NOMO-1 treated with dmso at 0.1 percent for 144 hours (cell line): ENCODE data around the gene PER2.

ENCODE experiments used
- DNase-seq: peaks from one replicate; lab custom pipeline; 2025; ENCODE audit not compliant: unreplicated experiment; lab: John Stamatoyannopoulos, UW

PER2 gene

DNA sequence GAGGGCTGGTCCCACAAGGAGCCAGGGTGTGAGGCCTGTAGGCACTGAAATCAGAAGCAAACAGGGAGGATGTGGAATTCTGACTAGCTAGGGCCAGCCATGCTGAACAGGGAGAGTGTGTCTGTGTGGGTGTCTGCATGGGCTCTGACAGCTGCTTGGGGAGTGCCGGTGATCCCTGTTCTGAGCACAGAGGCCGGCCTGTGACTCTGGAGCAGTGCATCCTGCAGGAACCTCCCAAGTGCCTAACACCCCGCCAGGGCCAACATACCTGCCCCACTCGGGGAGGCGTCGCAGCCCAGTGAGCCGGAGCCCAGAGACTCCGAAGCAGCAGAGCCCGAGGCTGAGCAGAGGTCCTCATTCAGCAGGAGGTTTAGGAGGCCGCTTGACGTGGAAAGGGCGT lies 37.1 kb downstream of the PER2 start:
- no peak for DNase-seq

DNA sequence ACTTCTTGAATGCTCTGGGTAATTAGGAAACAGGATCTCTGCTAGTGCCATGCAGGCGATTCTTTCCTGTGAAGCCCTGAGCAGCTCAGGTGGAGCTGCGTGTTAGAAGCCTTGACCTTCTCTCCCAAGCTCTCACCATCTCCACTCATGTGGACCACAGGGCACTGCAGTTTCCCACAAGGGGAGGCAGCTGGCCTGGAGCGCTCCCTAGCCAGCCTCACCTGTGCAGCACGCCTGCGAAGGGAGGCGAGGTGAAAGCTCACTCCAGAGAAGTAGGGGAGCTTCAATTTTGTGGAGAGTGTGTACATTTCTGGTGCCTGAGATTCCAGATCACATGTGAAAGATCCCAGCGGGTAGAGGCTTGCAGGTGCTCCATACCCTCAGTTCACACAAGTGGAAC lies 37.5 kb downstream of the PER2 start:
- no peak for DNase-seq

DNA sequence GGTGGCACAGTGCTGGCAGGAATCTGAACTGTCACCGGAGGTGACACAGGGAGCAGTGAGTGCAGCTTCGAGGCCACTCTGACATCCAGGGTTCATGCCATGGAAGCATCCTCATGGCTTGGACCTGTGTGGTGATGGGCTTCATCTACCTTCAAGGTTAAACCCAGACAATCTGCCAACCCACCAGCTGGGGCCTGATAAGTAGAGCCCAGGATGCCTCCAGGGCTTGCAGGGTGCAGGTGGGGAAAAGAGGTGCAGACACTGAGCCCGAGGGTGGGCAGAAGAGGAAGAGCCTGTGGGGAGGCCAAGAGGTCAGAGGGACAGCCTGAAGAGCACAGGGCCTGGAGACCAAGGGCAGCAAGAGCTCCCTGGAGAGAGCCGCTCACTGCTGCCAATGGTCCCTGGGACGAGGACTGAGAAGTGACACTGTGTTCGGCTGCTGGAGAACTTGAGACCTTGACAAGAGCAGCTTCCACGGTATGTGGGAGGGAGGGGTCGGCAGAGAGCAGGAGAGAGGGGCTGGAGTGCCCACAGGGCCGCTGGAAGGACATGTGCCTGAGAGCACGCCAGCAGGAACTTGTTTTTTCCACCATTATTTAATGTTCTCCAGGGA lies 40.5 kb downstream of the PER2 start:
- DNase-seq, result no peak

DNA sequence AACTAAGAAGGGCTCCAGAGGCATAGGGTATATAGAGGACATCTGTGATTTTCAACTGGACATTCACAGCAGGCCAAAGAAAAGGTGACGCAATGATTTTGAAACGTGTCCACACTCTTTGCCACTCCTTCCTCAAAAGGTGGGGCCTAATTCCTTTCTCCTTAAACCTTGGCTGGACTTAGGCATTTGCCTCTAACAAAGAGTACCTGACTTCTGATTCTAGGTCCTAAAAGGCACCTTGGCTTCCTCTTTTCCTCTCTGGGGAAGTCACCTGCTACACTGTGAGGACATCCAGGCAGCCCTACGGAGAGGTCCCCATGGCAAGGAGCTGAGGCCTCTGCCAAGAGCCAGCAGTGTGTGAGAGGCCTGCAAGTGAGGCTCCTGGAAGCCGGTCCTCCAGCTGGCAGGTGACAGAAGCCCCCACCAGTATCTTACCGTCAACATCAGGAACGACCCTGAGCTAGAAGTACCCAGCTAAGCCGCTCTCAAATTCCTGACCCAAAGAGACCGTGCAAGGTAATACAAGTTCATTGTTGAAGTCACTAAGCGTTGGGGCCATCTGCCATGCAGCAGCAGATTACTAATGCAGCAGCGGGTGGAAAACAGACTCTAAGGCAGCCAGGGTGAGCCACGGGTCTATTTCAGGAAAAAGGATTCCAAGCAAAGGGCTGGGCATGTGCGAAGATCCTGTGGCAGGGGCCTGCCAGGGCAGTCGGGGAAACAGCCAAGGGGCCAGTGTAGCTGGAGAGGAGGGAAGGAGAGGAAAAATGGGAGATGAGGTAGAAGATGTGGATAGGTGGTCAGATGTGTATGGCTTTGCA lies 41.2 kb downstream of the PER2 start:
- no peak for DNase-seq

DNA sequence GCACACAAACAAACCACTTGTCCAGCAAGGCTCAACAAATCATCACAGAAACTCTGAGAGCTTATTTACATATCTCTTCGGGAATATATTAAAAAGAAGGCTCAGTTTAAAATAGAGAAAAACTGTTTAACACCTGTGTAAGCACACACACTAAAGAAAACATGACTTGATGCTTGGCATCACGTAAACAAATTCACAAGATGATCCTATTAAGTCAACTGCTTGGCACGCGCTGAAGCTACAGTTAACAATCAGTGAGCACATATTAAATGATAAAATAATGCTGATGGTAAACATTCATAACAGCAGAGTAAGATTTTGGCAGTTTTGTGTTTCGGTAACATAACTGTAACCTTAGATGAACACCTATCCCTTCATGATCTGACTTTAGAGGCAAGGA lies 44.3 kb downstream of the PER2 start:
- DNase-seq, result no peak

DNA sequence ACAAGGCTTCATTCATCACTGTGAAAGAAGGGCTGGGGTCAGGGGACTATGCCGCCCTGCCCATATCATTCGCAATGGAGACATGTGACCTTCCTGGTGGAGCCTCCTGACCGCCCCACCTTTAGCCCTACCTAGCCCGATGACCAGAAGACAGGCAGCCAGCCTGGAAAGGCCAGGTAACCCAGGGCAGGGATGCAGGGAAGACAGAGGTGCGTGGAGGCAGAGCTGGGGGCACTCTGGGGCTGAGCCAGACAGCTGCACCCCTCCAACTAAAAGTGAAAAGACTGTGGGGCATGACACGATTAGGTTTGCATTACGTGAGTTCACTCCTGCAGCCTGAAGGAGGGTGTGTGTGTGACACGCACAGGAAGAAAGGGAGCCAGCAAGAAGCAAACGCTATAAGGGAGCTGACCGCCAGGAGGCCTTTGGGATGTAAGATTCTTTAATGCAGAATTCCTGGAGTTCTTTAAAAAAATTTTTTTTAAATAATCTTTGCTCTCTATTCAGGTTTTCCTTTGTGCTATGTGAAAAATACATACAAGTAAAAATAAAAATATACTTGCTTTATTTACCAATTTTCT lies 44.8 kb downstream of the PER2 start:
- no peak for DNase-seq

DNA sequence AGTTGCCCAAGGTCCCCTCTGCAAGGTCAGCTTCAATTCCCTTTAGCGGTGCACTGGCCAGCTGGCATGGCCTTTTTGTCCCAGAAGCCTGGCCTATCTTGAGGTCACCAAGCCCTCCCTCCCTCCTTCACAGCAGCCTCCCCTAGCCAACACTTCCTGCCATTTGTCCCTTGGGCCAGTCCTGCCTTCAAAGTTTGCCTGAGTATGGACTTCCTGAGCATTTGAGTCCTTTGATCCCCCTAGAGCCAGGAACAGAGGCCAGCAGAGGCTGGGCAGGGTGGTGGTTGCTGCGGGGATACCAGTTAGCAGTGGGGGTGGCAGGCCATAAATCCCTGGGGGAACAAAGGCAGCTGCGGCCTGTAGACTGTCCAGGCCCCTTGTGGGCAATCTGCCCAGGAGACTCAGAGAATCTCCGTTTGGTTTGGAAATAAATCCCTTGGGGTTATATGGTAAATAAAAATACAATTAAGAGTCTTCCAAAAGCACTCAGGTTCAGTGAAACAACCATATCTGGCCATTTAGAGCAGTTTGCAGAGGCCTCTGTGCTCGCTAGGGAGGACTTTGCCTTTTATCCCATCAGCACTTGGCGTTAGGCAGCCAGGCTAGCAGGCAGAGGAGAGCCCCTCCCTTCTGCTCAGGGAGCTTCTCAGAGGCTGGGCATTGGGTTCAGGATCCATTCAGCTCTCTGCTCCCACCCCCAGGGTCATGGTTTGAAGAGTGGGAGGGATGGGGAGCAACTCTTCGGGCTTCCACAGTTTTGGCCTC lies 45.5 kb downstream of the PER2 start:
- no peak for DNase-seq

DNA sequence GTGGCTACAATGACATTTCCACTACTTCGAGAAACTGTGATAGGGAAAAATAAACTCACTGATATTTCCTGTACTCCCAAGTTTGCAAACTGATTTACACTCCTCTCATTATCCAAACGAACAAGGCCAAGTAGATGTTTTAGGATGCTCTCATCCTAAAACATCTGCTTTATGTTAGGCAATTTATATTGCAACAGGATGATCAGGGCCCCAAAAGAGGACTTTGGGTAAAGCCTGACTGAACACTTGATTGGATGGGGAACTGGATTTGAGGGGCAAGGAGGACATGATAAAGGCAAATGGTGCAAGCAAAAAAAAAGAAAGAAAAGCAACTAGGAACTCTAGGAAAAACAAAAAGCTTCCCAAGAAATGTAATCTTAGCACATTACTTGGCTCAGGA lies 46.4 kb downstream of the PER2 start:
- DNase-seq, result no peak

DNA sequence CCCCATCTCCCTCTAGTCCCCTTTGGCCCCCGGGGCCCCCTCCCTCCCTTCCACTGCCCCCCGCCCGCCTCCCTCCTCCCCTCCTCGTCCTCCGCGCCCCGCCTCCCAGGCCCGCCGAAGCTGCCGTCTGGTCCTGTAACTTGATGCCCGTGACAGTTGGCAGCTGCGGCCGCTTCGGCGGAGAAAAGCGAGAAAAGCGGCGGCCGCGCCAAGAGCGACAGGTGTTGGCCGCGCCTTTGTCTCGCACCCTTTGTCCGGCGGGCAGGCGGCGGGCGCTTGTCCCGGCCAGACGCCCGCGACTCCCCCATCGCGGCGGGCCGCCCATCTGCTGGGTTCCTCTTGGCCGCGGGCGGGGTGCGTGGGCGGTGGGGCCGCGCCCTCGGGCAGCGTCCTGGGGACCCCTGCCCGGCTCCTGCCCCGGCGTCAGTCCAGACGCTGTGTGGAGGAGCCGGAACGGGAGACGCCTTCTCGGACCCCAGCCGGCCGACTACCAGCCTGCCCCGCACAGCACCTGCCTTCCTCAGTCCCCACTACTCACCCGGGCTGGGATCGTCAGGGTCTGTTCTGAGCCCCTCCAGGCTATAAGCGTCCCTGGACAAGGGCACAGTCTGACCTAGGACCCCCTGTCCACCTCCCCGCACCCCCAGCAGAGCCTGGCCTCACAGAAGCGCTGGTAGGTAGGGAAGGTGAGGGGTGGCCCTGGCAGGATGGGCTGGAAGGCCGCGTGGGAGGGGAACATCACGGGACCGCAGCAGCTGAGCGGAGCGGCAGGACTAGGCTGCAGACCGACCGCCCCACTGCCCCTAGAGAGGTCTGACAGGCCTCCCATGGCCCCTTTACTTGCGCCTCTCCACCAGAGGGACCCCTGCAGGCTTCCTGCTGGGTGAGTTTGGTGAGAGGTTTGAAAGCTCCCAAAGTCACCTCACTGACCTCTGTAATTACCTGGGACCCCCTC lies 47.4 kb downstream of the PER2 start:
- no peak for DNase-seq

DNA sequence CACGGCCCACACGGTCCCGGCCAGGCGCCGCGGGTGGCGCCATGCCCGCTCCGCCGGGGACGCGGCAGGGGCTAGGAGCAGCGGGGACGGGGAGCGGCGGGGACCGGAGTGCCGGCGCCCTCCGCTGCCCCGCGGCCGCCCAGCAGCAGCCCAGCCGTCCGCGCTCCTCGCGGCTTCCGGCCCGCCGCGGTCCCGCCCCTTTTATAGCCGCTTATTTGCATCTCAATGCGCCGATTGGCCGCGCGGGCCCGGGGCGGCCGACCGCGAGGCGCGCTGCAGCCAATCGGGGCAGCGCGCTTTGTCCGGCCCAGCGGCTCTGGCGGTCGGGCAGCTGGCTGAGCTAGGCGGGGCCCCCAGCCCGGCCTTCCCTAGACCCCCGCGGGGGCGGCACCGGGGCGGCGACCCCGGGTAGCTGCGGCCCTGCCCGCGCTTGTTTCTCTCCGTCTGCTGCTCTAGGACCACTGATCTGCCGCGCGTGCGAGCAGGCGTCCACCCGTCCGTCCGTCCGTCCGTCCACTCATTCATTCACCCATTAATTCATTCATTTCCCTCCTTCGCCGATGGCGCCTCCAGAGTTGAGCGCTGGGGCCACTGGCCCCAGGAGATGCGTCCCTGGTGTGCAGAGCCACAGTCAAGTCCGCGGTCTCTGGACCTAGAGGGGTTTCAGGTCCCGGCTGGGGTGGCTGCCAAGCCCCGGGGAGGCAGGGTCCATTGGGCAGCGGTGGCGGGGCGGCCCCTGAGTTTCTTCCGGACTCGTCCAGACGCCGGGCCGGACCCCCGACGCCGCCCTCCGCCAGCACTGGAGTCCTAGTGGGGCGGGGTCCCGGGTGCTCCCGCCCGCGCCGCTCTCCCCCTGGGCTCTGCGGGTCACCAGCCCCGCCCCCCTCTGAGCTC lies 48.3 kb downstream of the PER2 start, which contains the start of gene HES6:
Gene HES6 (minus strand): TSS at position 176 of the 894 bp plus-strand sequence. CDS start 133 bp downstream, at position 43.
- DNase-seq, result peak; percentile 82

DNA sequence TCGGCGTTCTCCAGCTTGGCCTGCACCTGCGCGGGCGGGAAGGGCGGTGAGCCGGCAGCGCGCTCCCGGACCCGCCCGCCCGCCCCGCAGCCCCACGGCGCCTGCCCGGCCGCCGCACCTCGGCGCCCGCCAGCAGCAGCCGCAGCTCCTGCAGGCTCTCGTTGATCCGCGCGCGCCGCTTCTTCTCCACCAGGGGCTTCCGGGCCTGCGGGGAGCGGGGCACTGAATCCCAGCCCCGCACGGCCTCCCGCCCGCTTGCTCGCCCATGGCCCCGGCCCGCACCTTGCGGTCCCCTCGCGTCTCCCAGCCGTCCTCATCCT lies 48.9 kb downstream of the PER2 start:
- no peak for DNase-seq

DNA sequence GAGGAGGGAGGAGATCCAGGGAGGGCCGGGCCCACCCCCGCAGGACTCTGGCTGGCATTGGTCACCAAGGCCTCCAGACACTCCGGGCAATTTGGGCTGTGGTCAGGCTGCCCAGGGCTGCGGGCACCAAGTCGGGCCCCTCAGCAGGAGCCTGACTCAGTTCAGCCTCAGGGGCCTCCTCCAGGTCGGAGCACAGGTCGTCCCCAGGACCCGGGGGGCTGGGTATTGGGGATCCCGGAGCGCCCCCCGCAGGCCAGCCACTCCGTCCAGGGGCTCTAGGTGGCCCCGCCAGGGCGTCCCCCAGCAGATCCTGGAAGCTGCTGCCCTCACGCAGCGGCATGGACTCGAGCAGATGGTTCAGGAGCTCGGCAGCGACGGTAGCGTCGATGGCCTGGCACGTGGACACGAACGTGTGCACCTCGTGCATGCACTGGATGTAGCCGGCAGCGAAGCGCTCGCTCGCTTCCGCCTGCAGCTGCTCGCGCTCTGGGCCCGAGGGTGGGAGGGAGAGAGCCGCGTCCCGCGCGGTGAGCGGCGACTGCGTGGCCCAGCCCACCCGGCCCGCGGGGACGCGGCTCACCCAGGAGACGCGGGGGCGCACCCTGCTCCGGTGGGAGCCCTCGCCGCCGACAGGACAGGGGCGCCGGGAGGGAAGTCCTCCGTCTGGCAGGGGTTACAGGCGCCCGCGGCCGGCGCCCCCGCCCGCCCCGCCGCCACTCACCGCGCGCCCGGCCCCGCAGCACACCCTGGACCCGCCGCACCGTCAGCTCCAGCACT lies 49.5 kb downstream of the PER2 start:
- DNase-seq, result no peak

DNA sequence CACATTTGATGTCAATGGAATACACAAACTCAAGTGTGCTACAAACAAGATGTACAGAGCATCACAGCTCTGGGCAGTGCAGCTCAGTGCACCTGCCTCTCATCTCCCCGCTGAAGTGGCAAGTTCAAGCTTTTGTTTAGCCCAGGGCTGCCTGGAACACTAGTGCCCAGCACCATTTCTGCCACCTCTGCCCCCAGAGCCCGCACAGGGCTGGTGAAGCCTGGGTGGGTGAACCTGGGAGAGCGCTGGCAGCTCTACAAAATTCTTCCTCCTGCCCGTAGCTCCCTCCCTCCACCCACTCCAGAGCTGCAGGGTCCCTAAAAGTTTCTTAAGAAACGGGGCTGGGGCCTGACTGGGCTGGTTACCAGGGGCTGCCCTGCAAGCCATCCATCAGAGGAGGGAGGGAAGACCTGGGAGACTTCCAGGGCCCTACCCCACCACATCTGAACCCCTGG lies 50.1 kb downstream of the PER2 start:
- no peak for DNase-seq

DNA sequence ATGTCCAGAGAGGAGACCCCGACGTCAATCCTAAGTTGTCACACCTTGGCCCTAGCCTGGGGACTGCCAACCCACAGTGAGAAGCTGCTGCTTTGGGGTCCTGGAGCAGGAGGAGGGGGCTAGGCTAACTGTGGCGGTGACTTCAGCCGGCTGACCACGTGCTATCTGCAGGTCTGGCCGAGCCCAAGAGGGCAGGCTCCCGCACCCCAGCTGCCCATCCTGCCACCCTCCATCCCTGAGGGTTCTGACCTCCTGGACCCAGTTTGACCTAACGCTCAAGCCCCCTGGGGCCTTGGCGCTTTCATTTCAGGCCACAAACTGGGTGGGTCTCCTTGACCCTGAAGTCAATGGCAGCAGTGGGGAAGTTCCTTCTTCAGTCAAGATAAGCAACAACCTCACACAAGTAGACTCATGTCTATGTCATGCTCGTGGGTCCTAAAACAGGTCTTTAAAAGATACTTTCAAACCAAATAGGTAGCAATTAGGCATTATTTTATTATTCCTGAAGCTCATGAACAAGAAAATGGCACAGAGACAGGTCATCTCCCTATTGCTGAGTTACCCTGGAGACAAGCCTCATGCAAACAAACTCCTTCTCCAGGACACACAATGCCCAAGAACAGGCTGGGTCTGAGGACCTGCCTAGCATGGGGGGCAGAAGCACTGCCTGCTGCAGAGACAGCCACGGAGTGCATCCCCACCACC lies 50.8 kb downstream of the PER2 start:
- no peak for DNase-seq

DNA sequence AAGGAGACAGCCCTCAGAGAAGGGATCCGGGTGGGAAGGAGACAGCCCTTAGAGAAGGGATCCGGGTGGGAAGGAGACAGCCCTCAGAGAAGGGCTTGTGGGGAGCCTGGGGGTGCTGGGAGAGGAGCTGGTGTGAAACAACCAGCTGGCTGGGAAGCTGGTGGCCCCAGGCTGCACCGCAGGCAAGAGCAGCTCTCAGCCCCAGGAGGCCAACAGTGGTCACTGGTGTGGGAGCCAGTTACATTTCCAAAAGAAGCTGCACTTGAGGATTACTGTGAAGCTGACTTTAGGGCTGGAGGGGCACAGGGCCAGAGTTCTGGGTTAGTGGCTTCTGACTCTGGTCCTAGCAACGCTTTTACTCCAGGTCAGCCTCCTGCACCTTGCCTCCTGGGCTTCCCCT lies 51.8 kb downstream of the PER2 start:
- DNase-seq, result no peak

DNA sequence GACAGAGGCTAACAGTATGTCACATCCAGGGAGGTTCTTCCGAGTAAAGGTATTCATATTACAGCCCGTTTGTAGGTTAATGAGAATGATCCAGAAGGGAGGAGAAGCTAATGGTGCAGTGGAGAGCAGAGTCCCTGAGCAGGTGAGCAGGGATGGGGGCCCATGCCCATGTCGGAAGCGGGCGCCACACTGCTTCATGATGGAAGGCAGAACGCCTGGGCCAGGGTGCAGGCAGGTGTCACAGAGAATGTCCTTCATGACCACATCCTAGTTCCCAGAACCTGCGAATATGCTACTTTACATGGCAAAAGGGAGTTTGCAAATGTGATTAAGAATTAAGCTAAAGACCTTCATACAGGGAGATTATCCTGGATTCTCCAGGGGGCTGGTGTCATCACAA lies 52.6 kb downstream of the PER2 start:
- DNase-seq, result no peak

DNA sequence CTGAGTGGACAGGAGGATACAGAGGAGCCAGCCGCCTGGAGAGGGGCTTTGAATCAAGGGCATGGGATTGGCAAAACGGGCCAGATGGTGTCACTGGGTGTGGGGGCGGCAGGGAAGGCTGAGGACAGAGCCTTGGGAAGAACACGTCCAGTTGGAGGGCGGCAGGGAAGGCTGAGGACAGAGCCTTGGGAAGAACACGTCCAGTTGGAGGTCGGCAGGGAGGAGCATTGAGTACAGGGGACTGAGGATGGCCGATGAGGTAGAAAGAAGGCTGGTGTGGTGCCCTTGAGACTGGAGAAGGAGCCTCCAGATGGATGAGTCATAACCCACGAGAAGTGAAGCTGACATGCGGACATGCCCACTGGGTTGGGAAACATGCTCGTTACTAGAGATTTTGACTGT lies 53.1 kb downstream of the PER2 start:
- DNase-seq, result peak; percentile 43

DNA sequence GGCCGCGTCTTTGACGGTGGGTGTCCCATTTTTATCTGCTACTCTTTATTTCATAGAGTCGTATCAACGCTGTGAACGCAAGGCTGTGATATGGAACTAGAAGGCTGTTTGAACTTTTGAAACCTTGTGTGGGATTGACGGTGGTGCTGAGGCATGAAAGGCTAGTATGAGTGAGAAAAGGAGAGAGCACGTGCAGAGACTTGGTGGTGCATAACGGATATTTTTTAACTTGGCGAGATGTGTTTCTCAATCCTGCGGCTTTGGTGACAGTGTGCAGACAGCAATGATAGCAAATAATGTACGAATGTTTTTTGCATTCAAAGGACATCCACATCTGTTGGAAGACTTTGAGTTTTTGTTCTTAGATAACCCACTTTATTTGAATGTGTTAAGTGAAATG lies 54.8 kb downstream of the PER2 start:
- peak; percentile 17 for DNase-seq
